HFF-Myc (cell line): ENCODE measurements around the gene RNF175.

Experiments
- DNase-seq: peaks from one replicate; pipeline ENCODE4 v3.0.0-alpha.2; 2011; ENCODE audit warnings: low read depth; ENCODE audit errors: extremely low read depth
- H3K4me3 ChIP-seq: replicated peaks from 2 replicates; pipeline ENCODE4 v1.5.1; 2011; ENCODE audit warnings: low read depth, mild to moderate bottlenecking, control low read depth, low read length
- CTCF ChIP-seq: IDR thresholded peaks from 2 replicates; pipeline ENCODE4 v1.5.1; 2012; ENCODE audit warnings: mild to moderate bottlenecking, low read depth, low read length, control low read depth; ENCODE audit errors: missing control alignments

RNF175 gene

GRCh38 chr4:153780221-153780620, 20.4 kb upstream of the RNF175 start:
- no peak for TF ChIP-seq CTCF
- DNase-seq: no peak
- H3K4me3 ChIP-seq: no peak overlapping the region

GRCh38 chr4:153778383-153778782, 18.6 kb upstream of the RNF175 start:
- DNase-seq: no peak
- no peak overlapping the region for H3K4me3 ChIP-seq
- TF ChIP-seq CTCF: no peak

DNA sequence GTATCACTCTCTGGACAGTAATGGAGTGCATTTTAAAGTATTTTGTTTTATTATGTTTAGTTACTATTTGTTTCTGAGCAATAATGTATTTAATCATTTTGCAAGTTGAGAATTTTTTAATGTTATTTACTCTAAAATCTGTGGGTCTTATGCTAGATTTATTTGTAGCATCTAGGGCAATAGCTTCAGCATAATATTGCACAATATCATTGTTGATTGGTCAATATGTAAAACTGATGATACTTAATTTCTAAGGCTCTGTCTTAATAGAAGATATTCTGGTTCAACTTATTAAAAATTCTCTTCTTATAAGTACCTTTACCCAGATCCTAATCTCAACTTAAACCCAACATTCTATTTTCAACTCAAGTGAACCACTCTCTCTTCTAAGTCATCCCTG, 17.6 kb upstream of the RNF175 start:
- no peak overlapping the region for H3K4me3 ChIP-seq
- no peak for DNase-seq
- TF ChIP-seq CTCF: no peak

GRCh38 chr4:153776601-153777000, 16.8 kb upstream of the RNF175 start:
- no peak for DNase-seq
- TF ChIP-seq CTCF: no peak
- no peak overlapping the region for H3K4me3 ChIP-seq

DNA sequence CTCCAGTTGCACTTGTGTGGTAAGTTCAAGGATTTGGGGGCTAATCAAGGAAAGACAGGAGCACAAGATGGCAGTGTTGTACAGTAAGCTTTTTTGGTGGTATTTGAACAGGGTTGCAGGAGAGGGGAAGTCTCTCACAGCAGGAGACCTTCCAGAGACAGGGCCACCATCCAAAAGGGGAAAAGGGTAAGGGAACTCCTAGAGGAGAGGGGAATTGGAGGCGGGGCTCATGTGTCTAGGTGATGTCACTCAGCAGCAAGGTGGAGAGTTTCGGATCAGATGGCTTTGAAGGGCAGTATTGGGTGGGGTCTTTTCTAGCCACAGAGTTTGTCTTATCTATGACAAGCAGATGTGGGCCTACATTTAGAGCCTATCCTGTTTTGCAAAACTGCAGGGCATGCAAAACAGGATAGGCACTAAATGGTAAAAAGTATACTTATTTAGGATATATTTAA, 13.4 kb upstream of the RNF175 start:
- H3K4me3 ChIP-seq: no peak overlapping the region
- DNase-seq: no peak
- TF ChIP-seq CTCF: peak; percentile 46

DNA sequence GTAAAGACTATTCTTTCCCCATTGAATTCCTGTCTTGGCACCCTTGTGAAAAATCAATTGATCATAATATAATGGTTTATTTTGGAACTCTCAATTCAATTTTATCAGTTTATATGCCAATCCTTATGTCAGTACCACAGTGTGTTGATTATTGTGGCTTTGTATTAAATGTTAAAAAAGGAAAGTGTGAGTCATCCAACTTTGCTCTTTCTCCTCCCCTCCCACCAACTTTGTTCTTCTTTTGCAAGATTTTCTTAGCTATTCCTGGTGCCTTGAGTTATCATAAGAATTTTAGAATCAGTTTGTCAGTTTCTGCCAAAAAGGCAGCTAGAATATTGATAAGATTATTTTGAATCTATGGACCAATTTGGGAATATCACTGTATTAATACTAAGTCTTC, 11.2 kb upstream of the RNF175 start:
- H3K4me3 ChIP-seq: no peak overlapping the region
- DNase-seq: no peak
- TF ChIP-seq CTCF: no peak

DNA sequence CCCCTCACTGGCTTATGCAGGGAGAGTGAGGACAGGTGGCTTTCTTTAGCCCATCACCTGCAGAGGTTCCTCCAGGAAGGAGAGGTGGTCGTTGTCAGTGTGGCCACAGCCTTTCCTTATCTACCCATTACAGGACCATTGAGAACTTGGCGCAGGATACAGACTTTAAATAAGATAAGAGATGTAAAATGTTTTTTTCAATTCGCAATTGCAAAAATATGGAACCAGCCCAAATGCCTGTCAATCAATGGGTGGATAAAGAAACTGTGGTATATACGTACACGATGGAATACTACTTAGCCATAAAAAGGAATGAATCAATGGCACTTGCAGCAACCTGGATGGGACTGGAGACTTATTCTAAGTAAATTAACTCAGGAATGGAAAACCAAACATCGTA, 6.9 kb upstream of the RNF175 start:
- no peak overlapping the region for H3K4me3 ChIP-seq
- TF ChIP-seq CTCF: no peak
- DNase-seq: no peak
